HG03139 (cell line): ENCODE results near the gene FKBP14.

ENCODE experiments used
- ATAC-seq: cut with Tn5 transposase; IDR thresholded peaks from one replicate; pipeline ENCODE4 v1.9.1; 2021; ENCODE audit not compliant: unreplicated experiment

The FKBP14 gene, protein sequence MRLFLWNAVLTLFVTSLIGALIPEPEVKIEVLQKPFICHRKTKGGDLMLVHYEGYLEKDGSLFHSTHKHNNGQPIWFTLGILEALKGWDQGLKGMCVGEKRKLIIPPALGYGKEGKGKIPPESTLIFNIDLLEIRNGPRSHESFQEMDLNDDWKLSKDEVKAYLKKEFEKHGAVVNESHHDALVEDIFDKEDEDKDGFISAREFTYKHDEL

DNA sequence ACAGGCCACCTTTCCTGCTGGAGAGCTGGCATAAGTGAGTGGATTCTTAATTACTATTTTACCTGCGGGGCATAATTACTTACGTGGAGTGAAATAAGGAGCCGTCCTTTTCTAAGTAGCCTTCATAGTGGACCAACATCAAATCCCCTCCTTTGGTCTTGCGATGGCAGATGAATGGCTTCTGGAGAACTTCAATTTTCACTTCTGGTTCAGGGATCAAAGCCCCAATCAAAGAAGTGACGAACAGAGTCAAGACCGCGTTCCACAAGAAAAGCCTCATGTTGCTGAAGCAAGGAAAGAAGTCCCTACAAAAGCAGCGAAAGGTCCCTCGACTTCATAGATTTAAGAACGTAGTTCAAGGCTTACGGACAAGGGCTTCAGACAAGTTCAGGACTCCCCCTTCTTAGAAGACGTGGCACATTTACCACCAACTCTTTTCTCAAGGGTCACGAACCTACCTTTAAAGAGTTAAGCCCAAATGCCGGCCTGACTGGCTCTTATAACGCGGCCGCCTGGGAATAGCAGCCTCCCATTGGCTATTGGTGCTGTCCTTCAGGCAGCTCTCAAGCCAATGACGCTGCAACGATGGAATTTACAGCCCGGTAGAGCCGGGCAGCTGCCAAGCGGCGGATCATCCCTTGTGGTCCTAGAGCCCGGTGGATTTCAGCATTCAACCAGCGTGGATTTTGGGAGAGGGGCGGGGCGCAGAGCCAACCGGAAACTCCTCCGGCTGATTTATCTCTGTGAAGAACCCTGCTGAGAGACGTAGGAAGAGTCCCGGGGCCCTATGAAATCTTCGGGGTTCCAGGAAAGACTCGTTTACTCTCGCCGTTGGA lies at the start of gene FKBP14:
Gene FKBP14 (minus strand): TSS at position 474 of the 836 bp plus-strand sequence. CDS start 194 bp downstream, at position 280.
- peak; percentile 76 for ATAC-seq

GRCh38 chr7:30074422-30075030 lies 48.0 kb upstream of the FKBP14 start:
- ATAC-seq, result no peak

GRCh38 chr7:30072735-30073134 lies 46.2 kb upstream of the FKBP14 start:
- ATAC-seq, result no peak

- ATAC-seq, result no peak
Measured at GRCh38 chr7:30070052-30070451, 43.5 kb upstream of the FKBP14 start.

GRCh38 chr7:30069096-30069867 lies 42.8 kb upstream of the FKBP14 start:
- ATAC-seq, result no peak

- ATAC-seq, result no peak
Measured at GRCh38 chr7:30068117-30068516, 41.6 kb upstream of the FKBP14 start.

GRCh38 chr7:30066687-30067086 lies 40.2 kb upstream of the FKBP14 start:
- ATAC-seq, result no peak

DNA sequence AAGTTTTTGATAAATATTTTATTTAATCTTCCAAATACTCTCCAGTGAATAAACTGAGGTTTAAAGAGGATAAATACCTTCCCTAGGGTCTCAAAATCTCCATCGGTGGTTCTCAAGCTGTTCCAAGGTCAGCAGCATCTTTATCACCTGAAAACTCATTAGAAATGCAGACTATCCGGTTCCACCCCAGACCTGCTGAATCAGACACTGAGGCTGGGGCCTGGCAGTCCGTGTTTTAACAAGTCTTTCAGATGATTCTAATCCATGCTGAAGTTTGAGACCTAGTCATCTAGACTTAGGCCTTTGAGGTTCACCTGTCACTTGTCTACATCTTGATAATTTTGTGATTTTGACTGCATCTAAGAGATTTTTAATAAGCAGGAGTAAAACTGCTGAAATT lies 39.2 kb upstream of the FKBP14 start:
- no peak for ATAC-seq

DNA sequence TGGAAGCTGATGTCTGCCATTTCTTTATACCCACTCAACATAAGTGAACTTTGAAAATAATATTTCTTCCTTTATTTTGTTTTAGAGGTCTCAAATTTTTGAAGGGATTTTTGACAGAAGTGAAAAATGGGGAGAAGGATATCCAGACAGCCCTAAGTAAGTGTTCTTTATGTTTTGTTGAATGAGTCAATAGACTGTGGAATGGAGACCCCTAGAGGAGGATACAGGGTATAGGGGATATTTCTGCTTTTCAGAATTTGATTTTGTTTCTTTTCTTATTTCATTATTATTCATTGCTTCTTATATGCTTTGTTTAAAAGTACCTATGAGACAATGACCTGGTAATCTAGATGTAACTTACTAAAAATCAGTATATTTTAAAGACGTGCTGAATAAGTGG lies 36.1 kb upstream of the FKBP14 start:
- ATAC-seq, result no peak

- ATAC-seq, result peak; percentile 63
Measured at GRCh38 chr7:30061786-30062185, 35.3 kb upstream of the FKBP14 start.

- no peak for ATAC-seq
Measured at GRCh38 chr7:30057741-30058140, 31.2 kb upstream of the FKBP14 start.

- ATAC-seq, result no peak
Measured at GRCh38 chr7:30053068-30053467, 26.6 kb upstream of the FKBP14 start.

- no peak for ATAC-seq
Measured at GRCh38 chr7:30049173-30049572, 22.7 kb upstream of the FKBP14 start.

DNA sequence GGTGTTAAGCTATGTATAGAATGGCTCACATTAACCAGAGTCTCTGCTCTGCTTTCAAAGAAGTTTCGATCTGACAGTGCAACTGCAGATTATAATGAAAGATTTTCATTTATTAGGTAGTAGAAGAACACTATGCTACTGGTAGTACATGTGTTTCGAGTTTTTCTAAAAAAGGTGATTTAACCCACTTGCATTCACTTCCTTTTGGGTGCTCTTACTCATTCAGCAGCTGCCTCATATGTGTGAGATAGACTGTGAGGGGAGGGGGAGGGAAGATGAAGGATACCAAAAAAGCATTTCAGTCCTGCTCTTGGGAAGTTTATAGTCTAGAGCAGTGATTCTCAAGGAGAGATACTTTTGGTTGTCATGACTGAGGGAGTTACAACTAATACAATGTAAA lies 22.1 kb upstream of the FKBP14 start:
- no peak for ATAC-seq

DNA sequence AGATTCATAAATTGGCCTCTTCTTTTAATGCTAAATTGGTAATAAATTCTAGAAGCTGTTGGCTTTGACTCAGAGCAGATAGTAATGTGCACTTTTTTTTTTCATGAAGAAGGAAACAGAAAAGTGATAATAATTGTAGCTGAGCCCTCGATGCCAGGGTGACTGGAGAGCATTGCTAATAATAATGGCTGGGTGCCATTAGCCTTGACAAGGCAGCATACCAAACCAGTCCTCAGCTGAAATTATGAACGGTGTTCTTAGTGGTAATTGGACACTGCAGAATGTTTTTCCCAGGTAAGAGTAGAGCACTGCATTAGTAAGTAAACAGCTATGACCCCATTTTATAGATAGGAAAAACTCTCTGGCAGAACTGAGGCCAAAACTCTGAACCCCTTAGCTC lies 20.6 kb upstream of the FKBP14 start:
- ATAC-seq, result no peak

DNA sequence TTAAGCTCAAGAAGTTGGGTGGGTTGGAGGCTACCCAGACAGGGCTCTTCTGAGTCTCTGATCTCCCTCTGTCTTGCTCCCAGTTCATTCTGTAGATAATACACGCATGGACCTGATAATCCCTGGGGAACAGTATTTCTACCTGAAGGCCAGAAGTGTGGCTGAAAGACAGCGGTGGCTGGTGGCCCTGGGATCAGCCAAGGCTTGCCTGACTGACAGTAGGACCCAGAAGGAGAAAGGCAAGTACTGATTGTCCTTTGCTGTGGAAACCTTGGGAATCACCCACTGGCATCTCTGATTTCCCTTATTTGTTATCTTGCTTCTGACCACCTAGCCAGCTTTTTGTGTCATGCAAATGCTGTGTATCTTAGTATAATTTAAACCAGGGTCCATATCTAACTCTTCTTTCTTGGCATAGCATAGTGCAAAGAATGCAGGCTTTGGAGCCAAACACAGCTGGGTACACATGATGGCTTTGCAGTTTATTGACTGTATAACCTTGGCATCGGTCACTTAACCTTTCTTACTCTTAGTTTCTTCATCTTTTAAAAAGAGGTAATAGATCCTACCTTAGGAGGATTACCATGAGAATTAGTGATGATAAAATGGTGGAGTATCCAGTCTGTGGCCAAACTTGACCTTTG lies 19.7 kb upstream of the FKBP14 start:
- ATAC-seq, result no peak

GRCh38 chr7:30041526-30042269 lies 15.2 kb upstream of the FKBP14 start:
- no peak for ATAC-seq

- ATAC-seq, result no peak
Measured at GRCh38 chr7:30040938-30041337, 14.4 kb upstream of the FKBP14 start.

- no peak for ATAC-seq
Measured at GRCh38 chr7:30038196-30038980, 11.9 kb upstream of the FKBP14 start.
